Right lobe of liver (tissue), 6 donors: ENCODE results near the gene ALG3. TPM values are rescaled to one million over a fixed set of nuclear protein-coding genes. Genes with fewer than 3 reads are reported as not detected.
A peak's percentile ranks its signal among the peaks of the same experiment; 100 is the strongest.

Experiments
- ATAC-seq, 4 donors: fragments of 200-7000 bp; cut with Tn5 transposase; one replicate each; pipeline ENCODE4 v1.9.1; 2020; ENCODE audit warnings: mild to moderate bottlenecking in 4 of 4, moderate library complexity in 4 of 4
- DNase-seq, 3 donors: peaks; one replicate each; pipeline ENCODE4 v3.0.0-alpha.2; 2020
- H3K27ac ChIP-seq, 3 donors: fragments of 200-600 bp; one replicate each; pipeline ENCODE4 v1.8.0; 2022
- H3K27me3 ChIP-seq, 2 donors: fragments of 200-600 bp; one replicate each; pipeline ENCODE4 v1.8.0; 2022
- H3K36me3 ChIP-seq, 4 donors: fragments of 200-600 bp; sonication (generic) in 1 of 4; one replicate each; pipeline versions ENCODE4 v1.5.1 to v1.8.0; 2017 to 2022; ENCODE audit warnings: control low read depth in 1 of 4
- H3K4me1 ChIP-seq, 4 donors: fragments of 200-600 bp; sonication (generic) in 1 of 4; one replicate each; pipeline versions ENCODE4 v1.5.1 to v1.8.0; 2017 to 2022; ENCODE audit warnings: control low read depth in 1 of 4
- H3K4me3 ChIP-seq, 3 donors: fragments of 200-600 bp; one replicate each; pipeline ENCODE4 v1.8.0; 2022
- H3K9me3 ChIP-seq, 4 donors: fragments of 200-600 bp; sonication (generic) in 1 of 4; one replicate each; pipeline versions ENCODE4 v1.5.1 to v1.8.0; 2017 to 2022; ENCODE audit warnings: control low read depth in 1 of 4
- CTCF ChIP-seq, 4 donors: fragments of 200-600 bp in 3 of 4; fragments of 450-650 bp in 1 of 4; IDR thresholded peaks; one replicate each; pipeline versions ENCODE4 v1.5.1 to v1.8.0; 2016 to 2022; ENCODE audit warnings: antibody characterized with exemption in 4 of 4, mild to moderate bottlenecking in 2 of 4
- POLR2A ChIP-seq: fragments of 450-650 bp; IDR thresholded peaks from one replicate; pipeline ENCODE4 v1.6.1; 2017; ENCODE audit warnings: antibody characterized with exemption, mild to moderate bottlenecking
- WGBS: methylation state at CpG from one replicate; pipeline ENCODE4 v1.1.6; 2018; ENCODE audit warnings: low coverage, low lambda C conversion rate; ENCODE audit not compliant: insufficient coverage; ENCODE audit errors: missing lambda C conversion rate; 5-methylcytosine and 5-hydroxymethylcytosine counted together
- intact Hi-C, 2 donors: fragments of 100-400 bp; cut with DNase I; formaldehyde crosslinking; loops; one replicate each; pipeline versions ENCODE4 v1.11.2 to v1.14.1; 2022
- total RNA-seq, 6 experiments: library from RNA; depleted of rRNA in 2 of 6; stranded (reverse); fragments of >200 nt in 2 of 6; fragmentation: NEBNext Ultra II Directional in 3 of 6; extraction: Animal tissue kit (Norgen Biotek cat#: 25700) in 3 of 6; gene quantifications; one replicate each; pipeline versions ENCODE4 v1.1.0 to v1.2.4, GENCODE V29; 2016 to 2023
- donor health status: DM: no; HTN: yes; CAD: no.
- donor health status: DM: no; HTN: no; CAD: no.
- donor health status: DM: no; HTN: no; CAD: no.
- donor health status: DM: no; HTN: yes; CAD: no.
- donor health status: DM: no; HTN: yes; CAD: no.

The ALG3 gene
- total RNA-seq, 6 experiments from 2014 or later, result 29.3 to 130 (median 35.5) TPM

GRCh38 chr3:184218814-184219213, 29.9 kb downstream of the ALG3 start:
- TF ChIP-seq POLR2A (no peak), CTCF (IDR thresholded peaks at IDR 0.05) (no peak)
- DNase-seq (no peak), ATAC-seq (no peak)
- Histone ChIP-seq H3K27ac (no peak overlapping the region), H3K4me1 (no peaks in the 10 kb centered on the region), H3K27me3 (no peaks in the 10 kb centered on the region), H3K4me3 (no peak overlapping the region), H3K36me3 (no peaks in the 10 kb centered on the region), H3K9me3 (no peaks in the 10 kb centered on the region)
- WGBS, result 34% methylated on average over 4 of the region's 4 CpGs
- intact Hi-C loops, result no loop called here

- intact Hi-C loops, result no loop called here
- Histone ChIP-seq H3K9me3 (no peaks in the 10 kb centered on the region), H3K27me3 (no peaks in the 10 kb centered on the region), H3K4me3 (no peak overlapping the region), H3K27ac (no peak overlapping the region), H3K36me3 (no peaks in the 10 kb centered on the region), H3K4me1 (no peaks in the 10 kb centered on the region)
- no peak for DNase-seq
- no peak for TF ChIP-seq CTCF (IDR thresholded peaks at IDR 0.05)
- no peak for TF ChIP-seq POLR2A
- ATAC-seq, result no peak
- WGBS, result 52% methylated on average over 5 of the region's 5 CpGs
Measured at GRCh38 chr3:184211718-184212117, 37.0 kb downstream of the ALG3 start.

- ATAC-seq, result no peak
- Histone ChIP-seq H3K36me3 (no peaks in the 10 kb centered on the region), H3K27ac (no peak overlapping the region), H3K4me1 (no peaks in the 10 kb centered on the region), H3K27me3 (no peaks in the 10 kb centered on the region), H3K9me3 (no peaks in the 10 kb centered on the region), H3K4me3 (no peak overlapping the region)
- DNase-seq, result no peak
- TF ChIP-seq POLR2A (no peak), CTCF (IDR thresholded peaks at IDR 0.05) (no peak)
- intact Hi-C loops, result no loop called here
- WGBS, result 56% methylated on average over 5 of the region's 5 CpGs
Measured at GRCh38 chr3:184211297-184211696, 37.5 kb downstream of the ALG3 start.

GRCh38 chr3:184209146-184209923, 39.4 kb downstream of the ALG3 start:
- ATAC-seq, result peak in 2 of 4 donors; percentile 25 to 37
- Histone ChIP-seq H3K27me3 (no peaks in the 10 kb centered on the region), H3K4me1 (no peaks in the 10 kb centered on the region), H3K36me3 (no peaks in the 10 kb centered on the region), H3K9me3 (no peaks in the 10 kb centered on the region), H3K27ac (no peak overlapping the region), H3K4me3 (no peak overlapping the region)
- no peak for DNase-seq
- intact Hi-C loops, result no loop called here
- 42% methylated on average over 11 of the region's 11 CpGs for WGBS
- no peak for TF ChIP-seq POLR2A
- TF ChIP-seq CTCF (IDR thresholded peaks at IDR 0.05), result no peak
